ENCODE measurements around the gene SERPINI1.

GRCh38 chr3:167736264-167736787, 805 bp downstream of the SERPINI1 start:
- TF ChIP-seq POLR2A (IDR thresholded peaks at IDR 0.05; ENCODE audit: low read length) (no peak), GATA1 (IDR thresholded peaks at IDR 0.05; ENCODE audit: low read depth, low read length) (no peak)

All from erythroblast (primary cell).